Fibroblast of lung (primary cell): Measurements from ENCODE around the gene PROK1. TPM values are rescaled to one million over a fixed set of nuclear protein-coding genes. Genes with fewer than 3 reads are reported as not detected.

ENCODE experiments used
- DNase-seq, 2 donors: peaks; one replicate each; pipeline versions ENCODE4 v3.0.0 to v3.0.0-alpha.2; 2010; ENCODE audit warnings: low read depth in 2 of 2
- H2AFZ ChIP-seq: 2 replicates; pipeline ENCODE4 v1.5.1; 2012; ENCODE audit warnings: low read length, control low read depth, inconsistent platforms
- H3K27ac ChIP-seq: 2 replicates; pipeline ENCODE4 v1.5.1; 2011; ENCODE audit warnings: low read length, control low read depth; ENCODE audit not compliant: insufficient read depth
- H3K27me3 ChIP-seq: 2 replicates; pipeline ENCODE4 v1.5.1; 2011; ENCODE audit warnings: mild to moderate bottlenecking, low read length; ENCODE audit not compliant: control insufficient read depth, insufficient read depth
- H3K36me3 ChIP-seq: 2 replicates; pipeline ENCODE4 v1.5.1; 2011; ENCODE audit warnings: low read length; ENCODE audit not compliant: control insufficient read depth, insufficient read depth
- H3K4me1 ChIP-seq: 2 replicates; pipeline ENCODE4 v1.5.1; 2011; ENCODE audit warnings: low read length; ENCODE audit not compliant: control insufficient read depth, insufficient read depth; ENCODE audit errors: extremely low read depth
- H3K4me2 ChIP-seq: 2 replicates; pipeline ENCODE4 v1.5.1; 2011; ENCODE audit warnings: low read length, control low read depth; ENCODE audit not compliant: insufficient read depth; ENCODE audit errors: extremely low read depth
- H3K4me3 ChIP-seq, 4 experiments: fragments of 200-600 bp in 1 of 4; sonication (generic) in 1 of 4; replicated peaks in 1 of 4; 2 replicates each; pipeline ENCODE4 v1.5.1; 2011 to 2016; ENCODE audit warnings: low read length in 4 of 4, low read depth in 3 of 4, mild to moderate bottlenecking in 3 of 4, control low read depth in 2 of 4, inconsistent platforms in 1 of 4, mixed read lengths in 1 of 4; ENCODE audit not compliant: insufficient read depth in 1 of 4; ENCODE audit errors: control extremely low read depth in 1 of 4
- H3K79me2 ChIP-seq: 2 replicates; pipeline ENCODE4 v1.5.1; 2012; ENCODE audit warnings: mild to moderate bottlenecking, low read length, inconsistent platforms; ENCODE audit not compliant: control insufficient read depth, insufficient read depth
- H3K9ac ChIP-seq: 2 replicates; pipeline ENCODE4 v1.5.1; 2011; ENCODE audit warnings: mild to moderate bottlenecking, low read length, control low read depth; ENCODE audit not compliant: insufficient read depth
- H3K9me3 ChIP-seq: 2 replicates; pipeline ENCODE4 v1.5.1; 2012; ENCODE audit warnings: low read depth, low read length; ENCODE audit not compliant: control insufficient read depth, insufficient read depth
- H4K20me1 ChIP-seq: 2 replicates; pipeline ENCODE4 v1.5.1; 2011; ENCODE audit warnings: low read length; ENCODE audit not compliant: control insufficient read depth, insufficient read depth; ENCODE audit errors: extremely low read depth
- EZH2 ChIP-seq: IDR thresholded peaks from 2 replicates; pipeline ENCODE4 v1.5.1; 2012; ENCODE audit warnings: low read length, control low read depth, mild to moderate bottlenecking; ENCODE audit errors: missing control alignments
- polyA plus RNA-seq, 2 donors: library from polyadenylated mRNA; depleted of rRNA in 1 of 2; stranded (reverse) in 1 of 2; unstranded in 1 of 2; fragments of >200 nt; gene quantifications; 2 replicates each; pipeline ENCODE4 v1.2.1, GENCODE V29; 2011 to 2012; ENCODE audit warnings: missing spikeins in 1 of 2
- total RNA-seq: library from RNA; depleted of rRNA; stranded (reverse); fragments of >200 nt; gene quantifications from 2 replicates; pipeline ENCODE4 v1.2.1, GENCODE V29; 2014
- TF ChIP-seq, protein P1 (sequence below), 2 donors: IDR thresholded peaks in 1 of 2; conservative IDR thresholded peaks in 1 of 2; 1 replicate in 1 of 2; 2 replicates in 1 of 2; pipeline ENCODE4 v1.5.1; 2011 to 2012; ENCODE audit warnings: low read length in 2 of 2, control low read depth in 1 of 2, inconsistent platforms in 1 of 2, low read depth in 1 of 2, mild to moderate bottlenecking in 1 of 2

Gene PROK1
- total and polyA plus RNA-seq, 2 donors (not counting 1 experiment from before 2014, with no cell fraction given) = not detected

DNA sequence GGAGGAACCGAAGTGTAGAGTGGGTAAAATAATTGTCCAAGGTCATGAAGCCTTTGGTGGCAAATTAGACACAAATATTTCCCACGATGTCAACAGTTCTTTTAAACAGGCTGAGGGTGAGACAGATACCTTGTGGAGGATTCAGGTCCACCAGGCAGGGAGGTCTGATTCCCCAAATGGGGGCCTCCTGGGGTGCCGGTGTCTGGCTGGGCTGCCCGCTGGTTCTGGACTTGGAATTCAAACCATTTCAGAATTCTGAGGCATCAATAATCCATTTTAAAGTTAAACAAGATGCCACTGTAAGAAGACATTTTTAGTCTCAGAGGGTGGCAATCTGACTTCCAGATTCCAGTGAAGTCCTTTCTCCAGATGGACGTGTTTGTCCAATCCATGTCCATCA, 52.5 kb downstream of the PROK1 start:
- Histone ChIP-seq H3K4me1 (no peaks in the 10 kb centered on the region), H3K27ac (no peak overlapping the region), H3K36me3 (no peaks in the 10 kb centered on the region), H3K79me2 (no peaks in the 10 kb centered on the region), H3K9me3 (no peaks in the 10 kb centered on the region), H2AFZ (no peak overlapping the region), H3K4me2 (no peak overlapping the region), H3K9ac (no peak overlapping the region), H3K4me3 (no peak overlapping the region), H3K27me3 (peaks cover 4% of the 10 kb centered on the region), H4K20me1 (no peaks in the 10 kb centered on the region)
- no peak for TF ChIP-seq EZH2
- TF ChIP-seq, protein P1, sequence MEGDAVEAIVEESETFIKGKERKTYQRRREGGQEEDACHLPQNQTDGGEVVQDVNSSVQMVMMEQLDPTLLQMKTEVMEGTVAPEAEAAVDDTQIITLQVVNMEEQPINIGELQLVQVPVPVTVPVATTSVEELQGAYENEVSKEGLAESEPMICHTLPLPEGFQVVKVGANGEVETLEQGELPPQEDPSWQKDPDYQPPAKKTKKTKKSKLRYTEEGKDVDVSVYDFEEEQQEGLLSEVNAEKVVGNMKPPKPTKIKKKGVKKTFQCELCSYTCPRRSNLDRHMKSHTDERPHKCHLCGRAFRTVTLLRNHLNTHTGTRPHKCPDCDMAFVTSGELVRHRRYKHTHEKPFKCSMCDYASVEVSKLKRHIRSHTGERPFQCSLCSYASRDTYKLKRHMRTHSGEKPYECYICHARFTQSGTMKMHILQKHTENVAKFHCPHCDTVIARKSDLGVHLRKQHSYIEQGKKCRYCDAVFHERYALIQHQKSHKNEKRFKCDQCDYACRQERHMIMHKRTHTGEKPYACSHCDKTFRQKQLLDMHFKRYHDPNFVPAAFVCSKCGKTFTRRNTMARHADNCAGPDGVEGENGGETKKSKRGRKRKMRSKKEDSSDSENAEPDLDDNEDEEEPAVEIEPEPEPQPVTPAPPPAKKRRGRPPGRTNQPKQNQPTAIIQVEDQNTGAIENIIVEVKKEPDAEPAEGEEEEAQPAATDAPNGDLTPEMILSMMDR (conservative IDR thresholded peaks at IDR 0.05 in 1 of 2, IDR thresholded peaks at IDR 0.05 in 1 of 2; ENCODE audit: low read depth in 1 of 2, low read length in 2 of 2) = no peak
- DNase-seq = no peak

DNA sequence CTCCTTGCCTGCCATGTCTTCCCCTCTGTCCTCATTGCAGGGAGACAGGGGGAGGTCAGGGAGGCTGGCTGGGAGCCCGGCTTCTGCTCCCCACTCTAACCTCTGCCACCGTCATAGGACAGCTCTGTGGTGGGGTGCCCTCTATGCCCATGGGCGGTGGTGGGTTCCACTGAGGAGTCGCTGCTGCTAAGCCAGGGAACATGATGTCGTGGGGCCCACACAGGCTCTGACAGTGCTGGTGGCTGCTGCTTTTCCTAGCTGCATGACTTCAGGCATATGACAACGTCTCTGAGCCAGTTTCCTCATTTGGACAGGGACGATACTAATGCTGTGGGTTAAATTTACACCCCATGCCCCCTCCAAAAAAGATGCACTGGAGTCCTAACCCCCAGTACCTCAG, 53.3 kb downstream of the PROK1 start:
- Histone ChIP-seq H3K27me3 (peaks cover 4% of the 10 kb centered on the region), H3K4me3 (no peak overlapping the region), H3K9ac (no peak overlapping the region), H3K9me3 (no peaks in the 10 kb centered on the region), H3K79me2 (no peaks in the 10 kb centered on the region), H3K4me2 (no peak overlapping the region), H2AFZ (no peak overlapping the region), H3K36me3 (no peaks in the 10 kb centered on the region), H3K4me1 (no peaks in the 10 kb centered on the region), H3K27ac (no peak overlapping the region), H4K20me1 (no peaks in the 10 kb centered on the region)
- TF ChIP-seq, protein P1 (conservative IDR thresholded peaks at IDR 0.05 in 1 of 2, IDR thresholded peaks at IDR 0.05 in 1 of 2; ENCODE audit: low read depth in 1 of 2, low read length in 2 of 2) = no peak
- TF ChIP-seq EZH2 = no peak
- no peak for DNase-seq

DNA sequence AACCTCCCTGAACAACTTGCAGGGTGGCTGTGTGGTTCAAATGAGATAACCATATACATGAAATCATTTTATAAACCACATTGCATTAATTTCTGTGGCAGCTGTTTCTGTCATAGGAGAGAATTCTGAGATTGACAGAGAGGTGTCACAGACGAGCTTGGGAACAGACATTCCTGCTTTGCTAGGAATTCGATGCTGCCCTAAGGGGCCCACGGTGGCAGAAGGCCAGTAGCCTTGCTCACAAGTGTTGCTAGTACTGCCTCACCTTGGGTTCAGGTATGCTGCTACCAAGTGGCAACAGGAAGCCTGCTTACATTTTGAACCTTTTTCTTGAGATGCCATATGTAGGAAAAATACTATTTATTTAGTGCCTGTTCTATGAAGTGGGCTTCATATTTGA, 54.6 kb downstream of the PROK1 start:
- peaks cover 4% of the 10 kb centered on the region for H3K27me3 ChIP-seq
- H3K4me3 ChIP-seq = no peak overlapping the region
- H2AFZ ChIP-seq = no peak overlapping the region
- H3K4me1 ChIP-seq = no peaks in the 10 kb centered on the region
- no peaks in the 10 kb centered on the region for H3K36me3 ChIP-seq
- DNase-seq = no peak
- no peak overlapping the region for H3K9ac ChIP-seq
- no peak overlapping the region for H3K4me2 ChIP-seq
- H3K27ac ChIP-seq = no peak overlapping the region
- H3K9me3 ChIP-seq = no peaks in the 10 kb centered on the region
- H4K20me1 ChIP-seq = no peaks in the 10 kb centered on the region
- H3K79me2 ChIP-seq = no peaks in the 10 kb centered on the region
- no peak for TF ChIP-seq EZH2
- TF ChIP-seq, protein P1 (conservative IDR thresholded peaks at IDR 0.05 in 1 of 2, IDR thresholded peaks at IDR 0.05 in 1 of 2; ENCODE audit: low read depth in 1 of 2, low read length in 2 of 2) = no peak
